A673 (cell line): Measurements from ENCODE around the gene CRACDL. TPM values are rescaled to one million over a fixed set of nuclear protein-coding genes. Genes with fewer than 3 reads are reported as not detected.

Source experiments
- Bru-seq: library from RNA; stranded (reverse); fragments of 400-500 nt; gene quantifications from one replicate; lab custom pipeline; 2021; lab: Mats Ljungman, UMichigan
- BruChase-seq, 2 experiments: library from RNA; stranded (reverse); fragments of 400-500 nt; gene quantifications; one replicate each; lab custom pipeline; 2021; lab: Mats Ljungman, UMichigan
- BruUV-seq: library from RNA; stranded (reverse); fragments of 400-500 nt; replicated peaks from 2 replicates; lab custom pipeline; 2021; lab: Mats Ljungman, UMichigan
- CTCF ChIA-PET: fragments of 300-600 bp; sonication (Branson Sonifier 250); formaldehyde crosslinking; loops from one replicate; lab custom pipeline; 2022; ENCODE audit warnings: antibody characterized with exemption; lab: Charles Lee
- POLR2A ChIA-PET: fragments of 300-600 bp; sonication (Branson Sonifier 250); formaldehyde crosslinking; loops from one replicate; lab custom pipeline; 2022; ENCODE audit warnings: antibody characterized with exemption; ENCODE audit not compliant: low non-redundant PET; lab: Charles Lee
- DNase-seq: peaks from one replicate; pipeline ENCODE4 v3.0.0-alpha.2; 2015; ENCODE audit warnings: low spot score
- H3K27ac ChIP-seq: fragments of 200-600 bp; sonication (generic); 2 replicates; pipeline ENCODE4 v1.5.1; 2016; ENCODE audit warnings: mixed run types, low read depth, mild to moderate bottlenecking, mixed read lengths, antibody characterized with exemption, low read length; ENCODE audit not compliant: poor library complexity, severe bottlenecking
- H3K27me3 ChIP-seq: fragments of 200-600 bp; sonication (generic); replicated peaks from 2 replicates; pipeline ENCODE4 v1.6.1; 2017; ENCODE audit warnings: mixed run types, low read depth, mild to moderate bottlenecking, mixed read lengths, antibody characterized with exemption, low read length; ENCODE audit not compliant: insufficient read depth, poor library complexity
- H3K36me3 ChIP-seq: fragments of 200-600 bp; sonication (generic); 2 replicates; pipeline ENCODE4 v1.6.1; 2016; ENCODE audit warnings: mixed run types, mild to moderate bottlenecking, mixed read lengths, antibody characterized with exemption, low read length; ENCODE audit not compliant: insufficient read depth, poor library complexity, severe bottlenecking
- H3K4me1 ChIP-seq: fragments of 200-600 bp; sonication (generic); 2 replicates; pipeline ENCODE4 v1.6.1; 2017; ENCODE audit warnings: mixed run types, mild to moderate bottlenecking, mixed read lengths, antibody characterized with exemption, low read length; ENCODE audit not compliant: insufficient read depth, poor library complexity, severe bottlenecking
- H3K4me3 ChIP-seq: fragments of 200-600 bp; sonication (generic); 2 replicates; pipeline ENCODE4 v1.5.1; 2016; ENCODE audit warnings: low read depth, mixed run types, mild to moderate bottlenecking, mixed read lengths, low read length; ENCODE audit not compliant: poor library complexity, severe bottlenecking
- H3K9me3 ChIP-seq: fragments of 200-600 bp; sonication (generic); 2 replicates; pipeline ENCODE4 v1.6.1; 2016; ENCODE audit warnings: mixed run types, low read depth, mild to moderate bottlenecking, mixed read lengths, antibody characterized with exemption, low read length; ENCODE audit not compliant: poor library complexity, severe bottlenecking
- CTCF ChIP-seq: fragments of 300-800, 200-600 bp; sonication (generic); conservative IDR thresholded peaks from 2 replicates; pipeline ENCODE4 v1.5.1; 2017; ENCODE audit warnings: low read depth, mild to moderate bottlenecking, antibody characterized with exemption, low read length, moderate library complexity, mixed read lengths
- EZH2 ChIP-seq: fragments of 200-600 bp; sonication (generic); IDR thresholded peaks from 2 replicates; pipeline ENCODE4 v1.6.1; 2017; ENCODE audit warnings: borderline replicate concordance, low read depth, mild to moderate bottlenecking, mixed read lengths, antibody characterized with exemption, low read length; ENCODE audit not compliant: poor library complexity, severe bottlenecking
- intact Hi-C: fragments of 100-400 bp; cut with micrococcal nuclease; formaldehyde crosslinking; loops from one replicate; pipeline ENCODE4 v1.10.0; 2022; ENCODE audit not compliant: unreplicated experiment
- long read RNA-seq: library from polyadenylated mRNA; stranded (forward); transcript quantifications from one replicate; pipeline ENCODE4 v2.0.0, GENCODE V29; 2022
- total RNA-seq: library from RNA; stranded (reverse); gene quantifications from 2 replicates; pipeline ENCODE4 v1.2.3, GENCODE V29; 2021

CRACDL gene
- total RNA-seq (not detected in 2 replicates), Bru-seq, nascent RNA (percentile 0 among the genes with signal in this experiment), BruChase-seq, experiment 1, labeled RNA remaining after a 2-hour chase (percentile 1 among the genes with signal in this experiment), BruChase-seq, experiment 2, labeled RNA remaining after a 6-hour chase (percentile 4 among the genes with signal in this experiment)
- long read RNA-seq, result 0 reads

GRCh38 chr2:98935777-98936352 lies at the start of gene CRACDL:
TSS of gene CRACDL (minus strand) at chr2:98936225. CDS start at chr2:98846800, 89,425 bp downstream.
- no peak within 1 kb of the TSS for H3K27ac ChIP-seq
- H3K36me3 ChIP-seq, result no peaks in the 10 kb centered on the region
- TF ChIP-seq EZH2 (no peak), CTCF (no peak)
- no peaks in the 10 kb centered on the region for H3K9me3 ChIP-seq
- CTCF ChIA-PET, result interaction anchor here (0.6 kb wide), 1 partner anchor 245 kb away, joined by 4 read pairs; the partner anchor contains the start of genes MITD1 and MRPL30
- peak within 1 kb of the TSS; percentile 26 for H3K4me3 ChIP-seq
- POLR2A ChIA-PET, result no interaction called here
- no peaks in the 10 kb centered on the region for H3K4me1 ChIP-seq
- intact Hi-C loops, result no loop called here
- peak; percentile 23 for DNase-seq
- H3K27me3 ChIP-seq, result peaks cover 53% of the 10 kb centered on the region
- BruUV-seq, result no TSS peak

- Histone ChIP-seq H3K27me3 (no peaks in the 10 kb centered on the region), H3K4me1 (no peaks in the 10 kb centered on the region), H3K4me3 (no peak overlapping the region), H3K9me3 (no peaks in the 10 kb centered on the region), H3K27ac (no peak overlapping the region), H3K36me3 (no peaks in the 10 kb centered on the region)
- ChIA-PET POLR2A (no interaction called here), CTCF (no interaction called here)
- DNase-seq, result no peak
- intact Hi-C loops, result no loop called here
- no TSS peak for BruUV-seq
- no peak for TF ChIP-seq EZH2
- no peak for TF ChIP-seq CTCF
Observed at GRCh38 chr2:98975611-98976010, 39.6 kb upstream of the CRACDL start.

GRCh38 chr2:98972582-98973167 lies 36.6 kb upstream of the CRACDL start:
- CTCF ChIA-PET, result no interaction called here
- Histone ChIP-seq H3K9me3 (peaks cover 4% of the 10 kb centered on the region), H3K4me1 (no peaks in the 10 kb centered on the region), H3K36me3 (no peaks in the 10 kb centered on the region), H3K27ac (no peak overlapping the region), H3K27me3 (no peaks in the 10 kb centered on the region), H3K4me3 (no peak overlapping the region)
- no peak for TF ChIP-seq EZH2
- TF ChIP-seq CTCF, result no peak
- BruUV-seq, result no TSS peak
- intact Hi-C loops, result no loop called here
- no peak for DNase-seq
- POLR2A ChIA-PET, result no interaction called here
